Measurements from ENCODE around the gene VAC14.

DNA sequence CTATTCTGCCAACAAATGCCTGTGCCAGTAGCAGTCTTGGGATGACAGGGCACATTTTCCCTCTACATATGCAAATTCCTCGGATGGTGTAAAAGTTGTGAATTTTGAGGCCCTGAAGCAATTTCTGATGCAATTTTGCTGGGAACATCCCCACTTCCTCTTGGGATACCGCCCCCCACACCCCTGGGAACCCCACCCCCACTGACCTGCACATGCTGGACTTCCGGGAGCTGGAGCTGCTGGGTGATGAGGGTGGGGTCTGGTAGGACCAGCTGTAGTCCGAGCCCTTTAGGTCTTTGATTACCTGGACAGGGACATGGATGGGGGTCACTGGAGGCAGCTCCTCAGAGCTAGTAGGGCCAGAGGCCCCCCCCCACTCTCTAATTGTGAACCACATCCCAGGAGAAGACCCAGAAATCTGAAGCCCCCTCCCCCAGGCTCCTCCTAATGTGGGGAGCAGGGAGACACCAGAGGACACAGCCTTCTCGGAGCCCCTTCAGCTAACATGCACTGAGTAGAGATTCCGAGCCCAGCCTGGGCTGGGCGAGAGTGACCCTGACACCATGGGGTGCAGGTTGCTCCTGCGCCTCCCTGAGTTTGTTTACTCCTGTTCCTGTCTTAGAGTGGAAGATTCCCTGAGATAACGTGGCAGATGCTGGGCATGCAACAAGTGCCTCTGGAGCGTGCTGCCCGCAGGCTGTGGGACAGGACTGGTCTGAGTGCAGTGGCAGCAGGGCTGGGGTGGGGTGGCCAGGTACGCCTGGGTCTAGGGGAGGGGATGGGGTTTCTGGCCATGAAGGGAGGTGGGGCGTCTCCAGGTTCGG, 124.1 kb downstream of the VAC14 start:
- TF ChIP-seq, protein P1, sequence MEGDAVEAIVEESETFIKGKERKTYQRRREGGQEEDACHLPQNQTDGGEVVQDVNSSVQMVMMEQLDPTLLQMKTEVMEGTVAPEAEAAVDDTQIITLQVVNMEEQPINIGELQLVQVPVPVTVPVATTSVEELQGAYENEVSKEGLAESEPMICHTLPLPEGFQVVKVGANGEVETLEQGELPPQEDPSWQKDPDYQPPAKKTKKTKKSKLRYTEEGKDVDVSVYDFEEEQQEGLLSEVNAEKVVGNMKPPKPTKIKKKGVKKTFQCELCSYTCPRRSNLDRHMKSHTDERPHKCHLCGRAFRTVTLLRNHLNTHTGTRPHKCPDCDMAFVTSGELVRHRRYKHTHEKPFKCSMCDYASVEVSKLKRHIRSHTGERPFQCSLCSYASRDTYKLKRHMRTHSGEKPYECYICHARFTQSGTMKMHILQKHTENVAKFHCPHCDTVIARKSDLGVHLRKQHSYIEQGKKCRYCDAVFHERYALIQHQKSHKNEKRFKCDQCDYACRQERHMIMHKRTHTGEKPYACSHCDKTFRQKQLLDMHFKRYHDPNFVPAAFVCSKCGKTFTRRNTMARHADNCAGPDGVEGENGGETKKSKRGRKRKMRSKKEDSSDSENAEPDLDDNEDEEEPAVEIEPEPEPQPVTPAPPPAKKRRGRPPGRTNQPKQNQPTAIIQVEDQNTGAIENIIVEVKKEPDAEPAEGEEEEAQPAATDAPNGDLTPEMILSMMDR (IDR thresholded peaks at IDR 0.05) = no peak
- no peak for TF ChIP-seq POLR2A (IDR thresholded peaks at IDR 0.05)
